GM23248 (cell line): ENCODE measurements around the gene BRINP2.

Experiments used
- EZH2 ChIP-seq: fragments of 200-600 bp; sonication (generic); IDR thresholded peaks from 2 replicates; pipeline ENCODE4 v1.6.1; 2018; ENCODE audit warnings: antibody characterized with exemption, mild to moderate bottlenecking; ENCODE audit not compliant: insufficient read depth, poor library complexity, severe bottlenecking
- EZH2phosphoT487 ChIP-seq: fragments of 200-600 bp; sonication (generic); IDR thresholded peaks from 2 replicates; pipeline ENCODE4 v1.6.1; 2018; ENCODE audit warnings: antibody characterized with exemption, moderate library complexity, mild to moderate bottlenecking, low read depth; ENCODE audit not compliant: insufficient read depth

- TF ChIP-seq EZH2 (no peak), EZH2phosphoT487 (no peak)
Measured at GRCh38 chr1:177257576-177257975, 86.8 kb downstream of the BRINP2 start.
